Testis (tissue), 3 donors: Measurements from ENCODE around the gene EFR3B. TPM values are rescaled to one million over a fixed set of nuclear protein-coding genes. Genes with fewer than 3 reads are reported as not detected.
"Not testable (repeated sequence)": the region's sequence is repeated elsewhere in the genome, so short reads cannot be mapped to it uniquely, and the experiment has no call there.

ENCODE experiments used
- DNase-seq: peaks from one replicate; pipeline ENCODE4 v3.0.0-alpha.2; 2019
- H3K27ac ChIP-seq, 2 donors: fragments of 200-600 bp; sonication (generic); one replicate each; pipeline ENCODE4 v1.5.1; 2019
- H3K27me3 ChIP-seq: fragments of 200-600 bp; sonication (generic); one replicate; pipeline ENCODE4 v1.5.1; 2019
- H3K36me3 ChIP-seq: fragments of 200-600 bp; sonication (generic); one replicate; pipeline ENCODE4 v1.5.1; 2017; ENCODE audit warnings: low read depth; ENCODE audit errors: missing control alignments
- H3K4me1 ChIP-seq: fragments of 200-600 bp; sonication (generic); one replicate; pipeline ENCODE4 v1.5.1; 2019
- H3K4me3 ChIP-seq, 2 donors: fragments of 200-600 bp; sonication (generic); one replicate each; pipeline ENCODE4 v1.5.1; 2017 to 2019
- H3K9me3 ChIP-seq: fragments of 200-600 bp; sonication (generic); one replicate; pipeline ENCODE4 v1.5.1; 2017
- POLR2A ChIP-seq: fragments of 450-650 bp; IDR thresholded peaks from one replicate; pipeline ENCODE4 v1.6.1; 2017; ENCODE audit warnings: antibody characterized with exemption, mild to moderate bottlenecking, moderate library complexity
- WGBS, 2 donors: methylation state at CpG; one replicate each; pipeline ENCODE4 v1.1.5; 2018; 5-methylcytosine and 5-hydroxymethylcytosine counted together
- intact Hi-C: fragments of 100-400 bp; cut with DNase I; formaldehyde crosslinking; loops from one replicate; pipeline ENCODE4 v1.15.1; 2023; ENCODE audit warnings: low total_unique reads
- polyA plus RNA-seq: library from polyadenylated mRNA; stranded (reverse); fragments of 350-450 nt; fragmentation: Illumina TruSeq; extraction: RNeasy Lipid Tissue Mini Kit (QIAGEN cat#74804); gene quantifications from one replicate; pipeline ENCODE4 v1.2.3, GENCODE V29; 2014; ENCODE audit warnings: low read depth, low replicate concordance; ENCODE audit not compliant: insufficient read depth
- total RNA-seq, 2 donors: library from RNA; depleted of rRNA; stranded (reverse); fragments of >200 nt; gene quantifications; one replicate each; pipeline ENCODE4 v1.2.3, GENCODE V29; 2016
- TF ChIP-seq, protein P1 (sequence below), 3 experiments: fragments of 450-650 bp in 2 of 3; fragments of 200-600 bp in 1 of 3; sonication (generic) in 1 of 3; IDR thresholded peaks; one replicate each; pipeline ENCODE4 v1.5.1; 2016 to 2019; ENCODE audit warnings: antibody characterized with exemption in 3 of 3, mild to moderate bottlenecking in 2 of 3, moderate library complexity in 1 of 3

EFR3B gene
- total and polyA plus RNA-seq, 3 donors from 2014 or later, result 3.0 to 3.7 (median 3.6) TPM

DNA sequence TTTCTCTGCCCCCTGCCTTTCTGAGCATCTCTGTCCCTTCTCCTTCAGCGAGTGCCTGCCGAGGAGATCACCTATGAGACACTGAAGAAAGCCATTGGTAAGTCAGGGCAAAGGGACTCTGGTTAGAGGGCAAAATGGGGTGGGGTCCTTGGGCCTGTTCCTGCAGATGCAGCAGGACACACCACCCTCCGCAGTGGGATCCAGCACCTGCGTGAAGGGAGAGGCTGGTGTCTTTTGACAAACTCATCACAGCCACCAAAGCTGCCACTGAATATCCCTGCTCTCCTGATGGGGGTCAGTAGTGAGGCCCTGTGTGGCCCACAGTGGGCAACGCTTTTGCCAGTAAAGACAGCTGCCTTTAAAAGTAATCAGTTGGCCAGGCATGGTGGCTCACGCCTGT, 107.8 kb downstream of the EFR3B start:
- 93 to 98% methylated on average over 6 of the region's 6 CpGs for WGBS, 2 donors
- no peaks in the 10 kb centered on the region for H3K27me3 ChIP-seq
- no peaks in the 10 kb centered on the region for H3K4me1 ChIP-seq
- no peak for TF ChIP-seq POLR2A
- TF ChIP-seq, protein P1, sequence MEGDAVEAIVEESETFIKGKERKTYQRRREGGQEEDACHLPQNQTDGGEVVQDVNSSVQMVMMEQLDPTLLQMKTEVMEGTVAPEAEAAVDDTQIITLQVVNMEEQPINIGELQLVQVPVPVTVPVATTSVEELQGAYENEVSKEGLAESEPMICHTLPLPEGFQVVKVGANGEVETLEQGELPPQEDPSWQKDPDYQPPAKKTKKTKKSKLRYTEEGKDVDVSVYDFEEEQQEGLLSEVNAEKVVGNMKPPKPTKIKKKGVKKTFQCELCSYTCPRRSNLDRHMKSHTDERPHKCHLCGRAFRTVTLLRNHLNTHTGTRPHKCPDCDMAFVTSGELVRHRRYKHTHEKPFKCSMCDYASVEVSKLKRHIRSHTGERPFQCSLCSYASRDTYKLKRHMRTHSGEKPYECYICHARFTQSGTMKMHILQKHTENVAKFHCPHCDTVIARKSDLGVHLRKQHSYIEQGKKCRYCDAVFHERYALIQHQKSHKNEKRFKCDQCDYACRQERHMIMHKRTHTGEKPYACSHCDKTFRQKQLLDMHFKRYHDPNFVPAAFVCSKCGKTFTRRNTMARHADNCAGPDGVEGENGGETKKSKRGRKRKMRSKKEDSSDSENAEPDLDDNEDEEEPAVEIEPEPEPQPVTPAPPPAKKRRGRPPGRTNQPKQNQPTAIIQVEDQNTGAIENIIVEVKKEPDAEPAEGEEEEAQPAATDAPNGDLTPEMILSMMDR (IDR thresholded peaks at IDR 0.05), result no peak
- DNase-seq, result no peak
- no peaks in the 10 kb centered on the region for H3K9me3 ChIP-seq
- no peaks in the 10 kb centered on the region for H3K36me3 ChIP-seq
- no peak overlapping the region for H3K4me3 ChIP-seq
- intact Hi-C loops, result no loop called here
- H3K27ac ChIP-seq, result no peak overlapping the region

GRCh38 chr2:25150993-25151392, 109.1 kb downstream of the EFR3B start:
- H3K9me3 ChIP-seq, H3K36me3 ChIP-seq, H3K4me3 ChIP-seq, H3K4me1 ChIP-seq, H3K27me3 ChIP-seq, H3K27ac ChIP-seq, DNase-seq, intact Hi-C loops: not testable (repeated sequence)
- WGBS, 2 donors, result 89 to 98% methylated on average over 5 of the region's 5 CpGs

DNA sequence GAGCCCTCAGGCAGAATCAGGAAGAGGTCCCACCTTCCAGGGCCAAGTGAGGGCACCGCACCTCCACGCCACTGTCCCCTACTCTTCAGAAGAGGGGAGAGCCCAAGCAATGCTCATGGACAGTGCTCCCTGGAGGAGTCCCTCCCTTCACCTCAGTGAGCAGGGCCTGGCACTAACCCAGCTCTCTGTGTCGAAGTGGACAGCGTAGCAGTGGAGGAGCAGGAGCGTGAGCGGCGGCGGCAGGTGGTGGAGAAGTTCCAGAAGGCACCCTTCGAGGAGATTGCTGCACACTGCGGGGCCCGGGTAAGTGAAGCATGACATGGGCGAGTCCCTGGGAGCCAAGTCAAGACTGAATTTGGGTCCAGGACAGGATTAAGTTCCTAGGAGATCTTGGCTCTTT, 109.8 kb downstream of the EFR3B start:
- no peak for TF ChIP-seq POLR2A
- TF ChIP-seq, protein P1 (IDR thresholded peaks at IDR 0.05), result no peak
- no peaks in the 10 kb centered on the region for H3K27me3 ChIP-seq
- H3K27ac ChIP-seq, result no peak overlapping the region
- intact Hi-C loops, result no loop called here
- H3K36me3 ChIP-seq, result no peaks in the 10 kb centered on the region
- no peaks in the 10 kb centered on the region for H3K9me3 ChIP-seq
- DNase-seq, result no peak
- no peak overlapping the region for H3K4me3 ChIP-seq
- 93 to 94% methylated on average over 9 to 12 of the region's 12 CpGs for WGBS, 2 donors
- H3K4me1 ChIP-seq, result no peaks in the 10 kb centered on the region

DNA sequence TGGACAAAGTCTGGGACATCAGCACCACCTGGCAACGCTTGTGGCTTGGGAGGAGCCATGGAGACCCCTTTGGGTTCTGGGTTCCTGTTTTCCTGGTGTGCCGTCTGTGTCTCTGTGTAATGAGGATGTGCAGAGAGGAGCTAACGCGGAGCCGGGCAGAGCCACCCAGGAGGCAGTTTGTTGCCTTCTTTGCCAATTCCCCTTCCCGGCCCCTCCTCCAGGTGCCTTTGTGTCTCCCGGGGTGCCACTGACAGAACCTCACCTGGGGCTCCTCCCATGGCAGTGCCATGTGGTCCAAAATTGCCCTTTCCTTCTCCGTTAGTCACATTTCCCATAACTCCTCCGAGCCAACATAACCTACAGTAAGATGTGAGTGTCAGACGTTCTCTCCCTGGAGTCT, 113.5 kb downstream of the EFR3B start:
- Histone ChIP-seq H3K9me3 (no peaks in the 10 kb centered on the region), H3K4me1 (no peaks in the 10 kb centered on the region), H3K27ac (no peak overlapping the region), H3K27me3 (no peaks in the 10 kb centered on the region), H3K4me3 (no peak overlapping the region), H3K36me3 (no peaks in the 10 kb centered on the region)
- WGBS, 2 donors, result 87 to 91% methylated on average over 8 to 10 of the region's 10 CpGs
- TF ChIP-seq, protein P1 (IDR thresholded peaks at IDR 0.05), result no peak
- TF ChIP-seq POLR2A, result no peak
- intact Hi-C loops, result no loop called here
- DNase-seq, result no peak

DNA sequence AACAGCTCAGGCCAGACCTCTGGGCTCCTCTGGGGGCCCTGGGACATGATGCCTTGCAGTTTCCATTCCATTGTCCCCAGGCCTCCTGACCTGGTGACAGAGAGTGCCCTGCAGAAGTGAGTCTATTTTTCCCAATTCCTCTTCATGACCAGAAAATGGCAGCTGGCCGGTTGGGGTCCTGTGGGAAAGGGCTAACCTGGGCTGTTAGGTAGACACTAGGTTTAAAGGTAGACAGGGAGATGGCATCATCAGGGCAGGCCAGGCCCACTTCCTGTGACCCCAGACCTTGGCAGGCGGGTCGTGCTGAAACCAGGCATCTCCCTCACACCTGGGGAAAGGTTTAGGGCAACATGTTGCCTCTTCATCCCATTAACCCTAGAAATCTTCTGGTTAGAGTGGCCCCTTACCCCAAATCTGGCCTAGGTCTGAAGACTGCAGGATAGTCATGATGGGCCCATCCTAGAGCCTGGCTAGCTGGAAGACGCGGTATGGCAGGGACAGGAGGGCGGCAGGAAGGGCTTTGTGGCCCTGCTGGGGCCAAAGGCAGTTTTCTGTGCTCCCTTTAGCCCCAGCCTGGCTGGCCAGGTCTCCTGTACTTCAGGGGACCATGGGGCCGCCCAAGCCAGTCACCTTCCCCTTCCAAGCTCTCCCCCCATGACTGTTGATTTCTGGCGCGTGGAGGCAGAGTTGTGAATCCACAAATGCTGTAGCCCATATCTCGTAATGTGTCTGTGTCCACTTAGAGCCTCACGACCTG, 116.4 kb downstream of the EFR3B start:
- WGBS, 2 donors, result 91 to 96% methylated on average over 10 to 11 of the region's 11 CpGs
- intact Hi-C loops, result no loop called here
- Histone ChIP-seq H3K36me3 (no peaks in the 10 kb centered on the region), H3K4me3 (no peak overlapping the region), H3K4me1 (no peaks in the 10 kb centered on the region), H3K27me3 (no peaks in the 10 kb centered on the region), H3K9me3 (no peaks in the 10 kb centered on the region), H3K27ac (no peak overlapping the region)
- TF ChIP-seq POLR2A, result no peak
- TF ChIP-seq, protein P1 (IDR thresholded peaks at IDR 0.05), result no peak
- DNase-seq, result no peak
